MG63 (cell line): ENCODE data around the gene TLE3. TPM values are rescaled to one million over a fixed set of nuclear protein-coding genes. Genes with fewer than 3 reads are reported as not detected.
"Not testable (repeated sequence)": the region's sequence is repeated elsewhere in the genome, so short reads cannot be mapped to it uniquely, and the experiment has no call there.

Experiments
- DNase-seq: peaks from one replicate; pipeline ENCODE4 v3.0.0-alpha.2; 2020
- H3K27me3 ChIP-seq: fragments of 250-450 bp; sonication (Bioruptor Pico); 2 replicates; pipeline ENCODE4 v1.5.1; 2020; ENCODE audit warnings: mild to moderate bottlenecking, moderate library complexity
- H3K36me3 ChIP-seq: fragments of 250-450 bp; sonication (Bioruptor Pico); 2 replicates; pipeline ENCODE4 v1.5.1; 2020; ENCODE audit warnings: mild to moderate bottlenecking, moderate library complexity
- H3K4me3 ChIP-seq: fragments of 250-450 bp; sonication (Bioruptor Pico); 2 replicates; pipeline ENCODE4 v1.5.1; 2020; ENCODE audit warnings: mild to moderate bottlenecking, moderate library complexity
- H3K9me3 ChIP-seq: fragments of 250-450 bp; sonication (Bioruptor Pico); 2 replicates; pipeline ENCODE4 v1.5.1; 2020; ENCODE audit warnings: mild to moderate bottlenecking, moderate library complexity
- total RNA-seq: library from RNA; depleted of rRNA; stranded (reverse); fragments of >200 nt; shearing (Covaris generic); gene quantifications from 2 replicates; pipeline ENCODE4 v1.2.3, GENCODE V29; 2014; ENCODE audit warnings: low replicate concordance

Gene TLE3
- total RNA-seq, 1 experiment from 2014 or later: 42.9 TPM

DNA sequence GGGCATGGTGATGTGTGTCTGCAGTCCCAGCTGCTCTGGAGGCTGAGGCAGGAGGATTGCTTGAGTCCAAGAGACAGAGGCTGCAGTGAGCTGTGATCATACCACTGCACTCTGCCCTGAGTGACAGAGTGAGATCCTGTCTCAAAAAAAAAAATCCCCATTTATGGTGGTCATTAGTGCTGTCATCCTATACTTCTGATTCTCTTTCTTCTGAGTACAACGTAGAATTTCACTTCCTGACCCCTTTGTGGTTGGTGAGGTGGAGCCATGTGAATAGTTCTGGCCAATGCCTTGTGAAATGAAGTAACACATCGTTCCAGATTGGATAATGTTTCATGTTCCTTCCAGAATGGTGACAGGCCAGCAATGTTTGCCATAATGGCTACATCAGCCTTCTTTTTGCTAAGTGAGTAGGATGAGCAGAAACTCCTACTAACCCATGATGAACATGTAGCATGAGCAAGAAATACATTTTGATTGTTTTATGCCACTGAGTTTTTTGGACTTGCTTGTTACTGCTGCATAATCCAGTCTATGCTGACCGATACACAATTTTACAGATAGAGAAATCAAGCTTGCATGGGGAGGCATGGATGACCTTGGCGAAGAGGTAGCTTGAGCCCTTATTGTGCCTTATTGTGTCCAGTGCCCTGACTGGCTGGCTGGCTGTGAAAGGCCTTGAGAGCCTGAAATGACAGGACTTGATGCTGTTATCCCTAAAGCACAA, 30.9 kb upstream of the TLE3 start:
- no peak for DNase-seq
- Histone ChIP-seq H3K4me3 (no peak overlapping the region), H3K27me3 (peaks cover 3% of the 10 kb centered on the region), H3K9me3 (no peaks in the 10 kb centered on the region), H3K36me3 (no peaks in the 10 kb centered on the region)

DNA sequence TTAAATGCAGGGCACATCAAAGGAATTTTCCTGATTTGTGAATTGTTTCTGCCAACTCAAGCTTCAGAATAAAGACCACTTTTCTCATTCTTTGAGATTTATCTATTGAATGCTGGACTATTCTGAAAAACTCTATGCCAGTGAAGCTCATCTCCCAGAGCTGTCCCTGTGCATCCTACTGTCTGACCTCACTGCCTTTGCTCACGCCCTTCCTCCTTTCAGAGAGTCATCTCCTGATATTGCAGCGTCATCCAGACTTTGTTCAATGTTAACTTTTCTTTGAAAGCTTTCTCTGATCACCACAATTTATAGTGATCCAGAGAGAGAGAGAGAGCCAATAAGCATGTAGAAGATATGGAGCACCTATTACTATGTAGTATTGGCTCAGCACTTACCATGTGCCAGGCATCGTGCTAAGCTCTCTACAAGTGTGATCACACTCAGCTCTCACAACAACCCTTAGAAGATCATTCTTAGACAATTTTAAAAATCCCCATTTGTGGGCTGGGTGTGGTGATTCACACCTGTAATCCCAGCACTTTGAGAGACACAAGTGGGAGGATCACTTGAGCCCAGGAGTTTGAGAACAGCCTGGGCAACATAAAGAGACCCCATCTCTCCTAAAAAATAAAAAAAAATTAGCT, 30.2 kb upstream of the TLE3 start:
- Histone ChIP-seq H3K9me3 (no peaks in the 10 kb centered on the region), H3K27me3 (peaks cover 3% of the 10 kb centered on the region), H3K4me3 (no peak overlapping the region), H3K36me3 (no peaks in the 10 kb centered on the region)
- no peak for DNase-seq

DNA sequence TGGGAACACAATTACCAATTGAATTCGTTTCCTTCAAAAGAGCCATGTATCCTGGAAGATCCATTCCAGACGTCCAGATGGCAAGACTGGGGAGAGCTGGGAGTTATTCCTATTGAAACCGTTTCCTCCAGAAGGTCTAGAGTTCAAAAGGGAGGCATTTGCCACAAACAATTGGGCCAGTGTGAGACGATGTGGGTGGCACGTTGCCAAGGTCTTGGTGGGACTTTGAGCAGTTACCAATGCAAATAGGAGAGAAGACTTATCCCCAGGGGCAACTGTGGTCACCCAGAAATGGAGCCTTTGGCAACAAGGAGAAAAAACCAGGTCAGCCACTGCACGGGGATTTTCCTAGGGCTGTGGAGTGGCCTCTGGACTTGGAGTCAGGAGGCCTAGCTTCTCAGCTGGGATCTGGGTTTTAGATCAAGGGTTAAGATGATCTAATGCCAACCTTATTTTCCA, 29.6 kb upstream of the TLE3 start:
- Histone ChIP-seq H3K9me3 (no peaks in the 10 kb centered on the region), H3K27me3 (peaks cover 3% of the 10 kb centered on the region), H3K36me3 (no peaks in the 10 kb centered on the region), H3K4me3 (no peak overlapping the region)
- DNase-seq: peak; percentile 25

GRCh38 chr15:70126362-70126761, 28.6 kb upstream of the TLE3 start:
- peaks cover 3% of the 10 kb centered on the region for H3K27me3 ChIP-seq

GRCh38 chr15:70125605-70126004, 27.9 kb upstream of the TLE3 start:
- no peaks in the 10 kb centered on the region for H3K9me3 ChIP-seq
- no peak for DNase-seq
- no peaks in the 10 kb centered on the region for H3K36me3 ChIP-seq
- peaks cover 3% of the 10 kb centered on the region for H3K27me3 ChIP-seq
- no peak overlapping the region for H3K4me3 ChIP-seq

More at GRCh38 chr15:70126362-70126761, 28.6 kb upstream of the TLE3 start:
- no peaks in the 10 kb centered on the region for H3K9me3 ChIP-seq
- H3K36me3 ChIP-seq: no peaks in the 10 kb centered on the region
- DNase-seq: no peak
- H3K4me3 ChIP-seq: no peak overlapping the region

- H3K9me3 ChIP-seq: no peaks in the 10 kb centered on the region
- DNase-seq: peak; percentile 92
- no peaks in the 10 kb centered on the region for H3K36me3 ChIP-seq
- no peak overlapping the region for H3K4me3 ChIP-seq
- H3K27me3 ChIP-seq: peaks cover 3% of the 10 kb centered on the region
Measured at GRCh38 chr15:70121624-70122302, 24.0 kb upstream of the TLE3 start.

- Histone ChIP-seq H3K9me3 (no peaks in the 10 kb centered on the region), H3K4me3 (no peak overlapping the region), H3K36me3 (no peaks in the 10 kb centered on the region), H3K27me3 (peaks cover 3% of the 10 kb centered on the region)
- DNase-seq: no peak
Measured at GRCh38 chr15:70120958-70121623, 23.4 kb upstream of the TLE3 start.

GRCh38 chr15:70119911-70120508, 22.3 kb upstream of the TLE3 start:
- no peak for DNase-seq
- H3K4me3 ChIP-seq: no peak overlapping the region
- H3K9me3 ChIP-seq: no peaks in the 10 kb centered on the region
- H3K36me3 ChIP-seq: no peaks in the 10 kb centered on the region
- H3K27me3 ChIP-seq: no peaks in the 10 kb centered on the region; the same call in 1 of the 2 replicates

DNA sequence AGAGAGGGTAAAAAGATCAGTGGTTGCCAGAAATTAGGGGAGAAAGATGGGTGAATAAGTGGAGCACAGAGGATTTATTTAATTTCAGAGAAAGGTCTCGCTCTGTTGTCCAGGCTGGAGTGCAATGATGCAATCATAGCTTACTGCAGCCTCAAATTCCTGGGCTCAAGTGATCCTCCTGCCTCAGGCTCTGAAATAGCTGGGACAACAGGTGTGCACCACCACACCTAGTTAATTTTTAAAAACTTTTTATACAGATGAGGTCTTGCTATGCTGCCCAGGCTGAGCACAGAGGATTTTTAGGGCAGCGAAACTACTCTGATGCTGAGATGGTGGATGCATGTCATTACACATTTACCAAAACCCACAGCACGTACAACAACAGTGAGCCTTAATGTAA, 20.9 kb upstream of the TLE3 start:
- H3K4me3 ChIP-seq: no peak overlapping the region
- no peak for DNase-seq
- H3K9me3 ChIP-seq: no peaks in the 10 kb centered on the region
- no peaks in the 10 kb centered on the region for H3K36me3 ChIP-seq
- no peaks in the 10 kb centered on the region for H3K27me3 ChIP-seq

- DNase-seq: no peak
- Histone ChIP-seq H3K9me3 (no peaks in the 10 kb centered on the region), H3K4me3 (no peak overlapping the region), H3K36me3 (no peaks in the 10 kb centered on the region), H3K27me3 (no peaks in the 10 kb centered on the region)
Measured at GRCh38 chr15:70116317-70116716, 18.6 kb upstream of the TLE3 start.

DNA sequence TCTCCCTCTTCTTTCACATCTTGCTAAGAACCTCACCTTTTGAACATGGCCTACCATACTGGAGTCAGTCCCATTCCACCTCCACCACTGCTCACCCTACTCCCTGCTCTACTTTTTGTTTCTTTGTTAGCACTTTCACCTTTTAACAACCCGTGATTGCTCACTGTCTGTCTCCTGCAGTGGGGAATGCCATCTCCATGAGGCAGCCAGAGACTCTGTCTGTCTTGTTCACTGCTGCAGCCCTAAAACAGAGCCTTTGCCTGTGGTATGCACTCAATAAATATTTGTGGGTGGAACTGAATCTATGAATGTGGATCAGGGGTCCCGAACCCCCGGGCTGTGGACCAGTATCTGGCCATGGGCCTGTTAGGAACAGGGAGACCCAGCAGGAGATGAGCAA, 16.5 kb upstream of the TLE3 start:
- no peaks in the 10 kb centered on the region for H3K9me3 ChIP-seq
- H3K27me3 ChIP-seq: no peaks in the 10 kb centered on the region
- no peaks in the 10 kb centered on the region for H3K36me3 ChIP-seq
- no peak overlapping the region for H3K4me3 ChIP-seq
- DNase-seq: no peak

GRCh38 chr15:70113304-70113700, 15.6 kb upstream of the TLE3 start:
- Histone ChIP-seq H3K4me3 (no peak overlapping the region), H3K9me3 (no peaks in the 10 kb centered on the region), H3K27me3 (no peaks in the 10 kb centered on the region), H3K36me3 (no peaks in the 10 kb centered on the region)
- DNase-seq: no peak

GRCh38 chr15:70112572-70113303, 15.0 kb upstream of the TLE3 start:
- not testable (repeated sequence) for DNase-seq, H3K9me3 ChIP-seq, H3K4me3 ChIP-seq, H3K36me3 ChIP-seq, H3K27me3 ChIP-seq

- Histone ChIP-seq H3K4me3 (no peak overlapping the region), H3K9me3 (no peaks in the 10 kb centered on the region), H3K27me3 (no peaks in the 10 kb centered on the region), H3K36me3 (no peaks in the 10 kb centered on the region)
- no peak for DNase-seq
Measured at GRCh38 chr15:70112074-70112395, 14.3 kb upstream of the TLE3 start.

- Histone ChIP-seq H3K4me3 (no peak overlapping the region), H3K9me3 (no peaks in the 10 kb centered on the region), H3K36me3 (no peaks in the 10 kb centered on the region), H3K27me3 (no peaks in the 10 kb centered on the region)
- peak; percentile 79 for DNase-seq
Measured at GRCh38 chr15:70111203-70112073, 13.7 kb upstream of the TLE3 start.
